K562 (cell line): Measurements from ENCODE around the gene AHCYL1.

Experiments
- ARNT ChIP-seq, 2 experiments: fragments of 450-650 bp; IDR thresholded peaks; 2 replicates each; pipeline ENCODE4 v1.6.1; 2016; ENCODE audit warnings: mild to moderate bottlenecking in 1 of 2
- CBX5 ChIP-seq: IDR thresholded peaks from 2 replicates; pipeline ENCODE4 v1.6.1; 2014; ENCODE audit warnings: low read depth, borderline replicate concordance
- CHD2 ChIP-seq: IDR thresholded peaks from 2 replicates; pipeline ENCODE4 v1.6.1; 2011; ENCODE audit warnings: low read depth, low read length
- CREB1 ChIP-seq, 2 experiments: sonication (generic) in 1 of 2; formaldehyde crosslinking in 1 of 2; IDR thresholded peaks; 2 replicates each; pipeline versions ENCODE4 v1.6.1 to v1.8.0; 2012 to 2022; ENCODE audit warnings: inconsistent platforms in 1 of 2, mild to moderate bottlenecking in 1 of 2, missing genetic modification reagents in 1 of 2, moderate library complexity in 1 of 2
- LEF1 ChIP-seq: fragments of 450-650 bp; IDR thresholded peaks from 2 replicates; pipeline ENCODE4 v1.6.1; 2016; ENCODE audit warnings: mild to moderate bottlenecking
- POLR2A ChIP-seq: fragments of 450-650 bp; conservative IDR thresholded peaks from 2 replicates; pipeline ENCODE4 v1.6.1; 2016
- POLR2AphosphoS5 ChIP-seq: IDR thresholded peaks from 2 replicates; pipeline ENCODE4 v1.6.1; 2011; ENCODE audit warnings: mild to moderate bottlenecking, low read depth, low read length, moderate library complexity; ENCODE audit not compliant: control insufficient read depth, insufficient read depth
- RAD21 ChIP-seq, 2 experiments: fragments of 250-450 bp in 1 of 2; fragments of 450-650 bp in 1 of 2; sonication (Bioruptor Pico) in 1 of 2; formaldehyde crosslinking in 1 of 2; IDR thresholded peaks in 1 of 2; conservative IDR thresholded peaks in 1 of 2; 2 replicates each; pipeline versions ENCODE4 v1.4.0 to v1.8.0; 2020 to 2022; ENCODE audit warnings: mild to moderate bottlenecking in 2 of 2, moderate library complexity in 1 of 2
- TRIM28 ChIP-seq: fragments of 450-650 bp; IDR thresholded peaks from 2 replicates; pipeline ENCODE4 v1.6.1; 2017
- ZBTB8A ChIP-seq: fragments of 450-650 bp; IDR thresholded peaks from 2 replicates; pipeline ENCODE4 v1.6.1; 2018; ENCODE audit warnings: mild to moderate bottlenecking, moderate library complexity; ENCODE audit not compliant: partially characterized antibody
- TF ChIP-seq, protein P1 (sequence below), 3 experiments: IDR thresholded peaks in 2 of 3; conservative IDR thresholded peaks in 1 of 3; 2 replicates each; pipeline ENCODE4 v1.5.1; 2011 to 2012; ENCODE audit warnings: low read length in 3 of 3, mild to moderate bottlenecking in 3 of 3, control low read depth in 2 of 3, improper control_type of control experiment in 1 of 3, inconsistent platforms in 1 of 3, low read depth in 1 of 3, mixed read lengths in 1 of 3, moderate library complexity in 1 of 3; ENCODE audit not compliant: insufficient read depth in 2 of 3
- TF ChIP-seq, protein P2 (sequence below): fragments of 250-450 bp; sonication (Bioruptor Pico); IDR thresholded peaks from 2 replicates; pipeline ENCODE4 v1.8.0; 2022; ENCODE audit warnings: inconsistent platforms
- TF ChIP-seq, protein P3 (sequence below), 2 experiments: fragments of 450-650 bp; formaldehyde crosslinking in 1 of 2; IDR thresholded peaks; 2 replicates each; pipeline versions ENCODE4 v1.4.0 to v1.6.1; 2014 to 2020; ENCODE audit warnings: mild to moderate bottlenecking in 2 of 2, borderline replicate concordance in 1 of 2, low read depth in 1 of 2

- TF ChIP-seq POLR2A (no peak), ARNT (IDR thresholded peaks at IDR 0.05) (no peak), TRIM28 (no peak), POLR2AphosphoS5 (no peak), LEF1 (no peak), CREB1 (IDR thresholded peaks at IDR 0.05) (no peak), CREB1 (CRISPR knock-in tag; IDR thresholded peaks at IDR 0.05) (no peak), ZBTB8A (no peak), CBX5 (no peak), CHD2 (no peak), RAD21 (CRISPR knock-in tag; conservative IDR thresholded peaks at IDR 0.05 in 1 of 2, IDR thresholded peaks at IDR 0.05 in 1 of 2) (no peak)
- TF ChIP-seq, protein P1, sequence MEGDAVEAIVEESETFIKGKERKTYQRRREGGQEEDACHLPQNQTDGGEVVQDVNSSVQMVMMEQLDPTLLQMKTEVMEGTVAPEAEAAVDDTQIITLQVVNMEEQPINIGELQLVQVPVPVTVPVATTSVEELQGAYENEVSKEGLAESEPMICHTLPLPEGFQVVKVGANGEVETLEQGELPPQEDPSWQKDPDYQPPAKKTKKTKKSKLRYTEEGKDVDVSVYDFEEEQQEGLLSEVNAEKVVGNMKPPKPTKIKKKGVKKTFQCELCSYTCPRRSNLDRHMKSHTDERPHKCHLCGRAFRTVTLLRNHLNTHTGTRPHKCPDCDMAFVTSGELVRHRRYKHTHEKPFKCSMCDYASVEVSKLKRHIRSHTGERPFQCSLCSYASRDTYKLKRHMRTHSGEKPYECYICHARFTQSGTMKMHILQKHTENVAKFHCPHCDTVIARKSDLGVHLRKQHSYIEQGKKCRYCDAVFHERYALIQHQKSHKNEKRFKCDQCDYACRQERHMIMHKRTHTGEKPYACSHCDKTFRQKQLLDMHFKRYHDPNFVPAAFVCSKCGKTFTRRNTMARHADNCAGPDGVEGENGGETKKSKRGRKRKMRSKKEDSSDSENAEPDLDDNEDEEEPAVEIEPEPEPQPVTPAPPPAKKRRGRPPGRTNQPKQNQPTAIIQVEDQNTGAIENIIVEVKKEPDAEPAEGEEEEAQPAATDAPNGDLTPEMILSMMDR (IDR thresholded peaks at IDR 0.05 in 2 of 3, conservative IDR thresholded peaks at IDR 0.05 in 1 of 3; ENCODE audit: insufficient read depth in 2 of 3, low read depth in 1 of 3, low read length in 3 of 3), result no peak
- TF ChIP-seq, protein P2, sequence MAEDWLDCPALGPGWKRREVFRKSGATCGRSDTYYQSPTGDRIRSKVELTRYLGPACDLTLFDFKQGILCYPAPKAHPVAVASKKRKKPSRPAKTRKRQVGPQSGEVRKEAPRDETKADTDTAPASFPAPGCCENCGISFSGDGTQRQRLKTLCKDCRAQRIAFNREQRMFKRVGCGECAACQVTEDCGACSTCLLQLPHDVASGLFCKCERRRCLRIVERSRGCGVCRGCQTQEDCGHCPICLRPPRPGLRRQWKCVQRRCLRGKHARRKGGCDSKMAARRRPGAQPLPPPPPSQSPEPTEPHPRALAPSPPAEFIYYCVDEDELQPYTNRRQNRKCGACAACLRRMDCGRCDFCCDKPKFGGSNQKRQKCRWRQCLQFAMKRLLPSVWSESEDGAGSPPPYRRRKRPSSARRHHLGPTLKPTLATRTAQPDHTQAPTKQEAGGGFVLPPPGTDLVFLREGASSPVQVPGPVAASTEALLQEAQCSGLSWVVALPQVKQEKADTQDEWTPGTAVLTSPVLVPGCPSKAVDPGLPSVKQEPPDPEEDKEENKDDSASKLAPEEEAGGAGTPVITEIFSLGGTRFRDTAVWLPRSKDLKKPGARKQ (CRISPR knock-in tag), result no peak
- TF ChIP-seq, protein P3, sequence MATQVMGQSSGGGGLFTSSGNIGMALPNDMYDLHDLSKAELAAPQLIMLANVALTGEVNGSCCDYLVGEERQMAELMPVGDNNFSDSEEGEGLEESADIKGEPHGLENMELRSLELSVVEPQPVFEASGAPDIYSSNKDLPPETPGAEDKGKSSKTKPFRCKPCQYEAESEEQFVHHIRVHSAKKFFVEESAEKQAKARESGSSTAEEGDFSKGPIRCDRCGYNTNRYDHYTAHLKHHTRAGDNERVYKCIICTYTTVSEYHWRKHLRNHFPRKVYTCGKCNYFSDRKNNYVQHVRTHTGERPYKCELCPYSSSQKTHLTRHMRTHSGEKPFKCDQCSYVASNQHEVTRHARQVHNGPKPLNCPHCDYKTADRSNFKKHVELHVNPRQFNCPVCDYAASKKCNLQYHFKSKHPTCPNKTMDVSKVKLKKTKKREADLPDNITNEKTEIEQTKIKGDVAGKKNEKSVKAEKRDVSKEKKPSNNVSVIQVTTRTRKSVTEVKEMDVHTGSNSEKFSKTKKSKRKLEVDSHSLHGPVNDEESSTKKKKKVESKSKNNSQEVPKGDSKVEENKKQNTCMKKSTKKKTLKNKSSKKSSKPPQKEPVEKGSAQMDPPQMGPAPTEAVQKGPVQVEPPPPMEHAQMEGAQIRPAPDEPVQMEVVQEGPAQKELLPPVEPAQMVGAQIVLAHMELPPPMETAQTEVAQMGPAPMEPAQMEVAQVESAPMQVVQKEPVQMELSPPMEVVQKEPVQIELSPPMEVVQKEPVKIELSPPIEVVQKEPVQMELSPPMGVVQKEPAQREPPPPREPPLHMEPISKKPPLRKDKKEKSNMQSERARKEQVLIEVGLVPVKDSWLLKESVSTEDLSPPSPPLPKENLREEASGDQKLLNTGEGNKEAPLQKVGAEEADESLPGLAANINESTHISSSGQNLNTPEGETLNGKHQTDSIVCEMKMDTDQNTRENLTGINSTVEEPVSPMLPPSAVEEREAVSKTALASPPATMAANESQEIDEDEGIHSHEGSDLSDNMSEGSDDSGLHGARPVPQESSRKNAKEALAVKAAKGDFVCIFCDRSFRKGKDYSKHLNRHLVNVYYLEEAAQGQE (IDR thresholded peaks at IDR 0.05; ENCODE audit: borderline replicate concordance), result no peak
- TF ChIP-seq, protein P3 (CRISPR knock-in tag; IDR thresholded peaks at IDR 0.05; ENCODE audit: low read depth), result no peak
These were observed 79.2 kb downstream of the AHCYL1 start for GRCh38 chr1:110063781-110064180.
